DMS79 (cell line): ENCODE measurements around the gene BOLA2.
"Not testable (repeated sequence)": the region's sequence is repeated elsewhere in the genome, so short reads cannot be mapped to it uniquely, and the experiment has no call there.

Experiments
- DNase-seq: peaks from one replicate; lab custom pipeline; 2025; lab: John Stamatoyannopoulos, UW

The BOLA2 gene

DNA sequence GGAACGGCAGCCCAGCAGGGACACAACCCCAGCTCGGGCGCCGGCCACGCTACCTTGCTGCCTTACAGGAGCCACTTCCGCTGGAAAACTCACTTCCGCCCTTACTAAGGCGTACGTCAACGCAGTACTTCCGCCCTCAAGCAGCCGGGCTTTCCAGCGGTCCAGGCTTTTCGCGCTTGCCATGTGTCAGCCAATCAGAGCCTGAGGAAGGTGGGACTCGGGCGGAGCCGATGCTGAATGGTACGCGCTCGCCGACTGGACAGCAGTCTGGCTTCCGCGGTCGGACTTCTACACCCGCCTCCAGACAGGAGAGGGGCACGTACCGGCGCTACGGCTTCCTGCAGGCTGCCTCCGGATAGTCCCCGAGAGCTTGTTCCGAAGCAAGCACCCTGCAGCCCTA, at the start of gene BOLA2, which contains the start of gene SLX1B:
Gene BOLA2 (minus strand): TSS at position 83 of the 400 bp plus-strand sequence. CDS start 98 bp downstream, outside the sequence.
Gene SLX1B (plus strand): TSS at position 265 of the 400 bp plus-strand sequence.
- not testable (repeated sequence) for DNase-seq

DNA sequence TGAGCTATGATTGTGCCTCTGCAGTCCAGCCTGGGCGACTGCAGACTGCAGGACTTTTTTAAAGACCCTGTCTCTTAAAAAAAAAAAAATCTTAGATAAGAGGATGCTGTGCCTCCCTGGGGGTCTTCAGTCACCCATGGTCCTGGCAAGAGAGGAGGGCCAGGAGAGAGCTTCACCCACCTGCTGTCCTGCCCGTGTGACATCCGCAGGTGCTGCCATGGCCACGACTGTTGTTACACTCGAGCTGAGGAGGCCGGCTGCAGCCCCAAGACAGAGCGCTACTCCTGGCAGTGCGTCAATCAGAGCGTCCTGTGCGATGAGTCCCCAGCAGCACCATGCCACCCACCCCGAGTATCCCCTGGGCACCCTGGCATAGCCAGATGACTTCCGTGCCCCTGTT, 28.1 kb upstream of the BOLA2 start:
- DNase-seq: not testable (repeated sequence)

DNA sequence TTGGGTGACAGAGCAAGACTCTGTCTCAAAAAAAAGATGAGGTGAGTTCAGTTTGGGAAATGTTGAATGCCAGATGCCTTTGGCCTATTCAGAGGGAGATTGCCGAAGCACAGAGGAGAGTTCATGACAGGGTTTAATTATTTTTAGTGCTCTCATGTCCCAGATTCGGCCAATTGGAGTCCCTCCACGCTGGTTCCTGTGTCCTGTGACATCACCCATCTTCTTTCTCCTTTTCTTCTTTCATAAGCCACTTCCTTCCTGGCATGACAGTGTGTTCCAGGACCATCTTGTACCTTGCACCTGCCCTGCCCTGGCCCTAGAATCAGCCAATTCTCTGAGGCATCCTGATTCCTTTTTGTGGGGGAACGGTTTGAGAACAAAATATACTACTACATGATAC, 17.9 kb upstream of the BOLA2 start:
- not testable (repeated sequence) for DNase-seq

DNA sequence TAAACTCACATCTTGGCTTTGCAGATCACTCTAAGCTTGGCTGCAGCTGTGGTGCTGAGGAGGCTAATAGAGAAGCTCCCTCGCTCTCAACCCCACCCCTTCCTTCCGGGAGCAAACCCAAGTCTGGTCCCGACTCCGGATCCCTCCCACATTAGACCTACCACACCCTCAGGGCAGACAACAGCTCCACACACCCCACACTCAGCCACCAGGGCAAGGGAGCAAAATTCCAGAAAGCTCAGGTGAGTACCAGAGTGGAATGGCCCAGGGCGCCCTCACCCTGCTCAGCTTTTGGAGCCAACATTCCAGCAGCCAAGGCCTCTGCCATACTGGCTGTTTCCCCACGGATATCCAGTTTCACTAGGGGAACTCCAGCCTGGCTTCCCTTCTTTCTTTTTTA, 15.5 kb upstream of the BOLA2 start:
- DNase-seq: not testable (repeated sequence)

DNA sequence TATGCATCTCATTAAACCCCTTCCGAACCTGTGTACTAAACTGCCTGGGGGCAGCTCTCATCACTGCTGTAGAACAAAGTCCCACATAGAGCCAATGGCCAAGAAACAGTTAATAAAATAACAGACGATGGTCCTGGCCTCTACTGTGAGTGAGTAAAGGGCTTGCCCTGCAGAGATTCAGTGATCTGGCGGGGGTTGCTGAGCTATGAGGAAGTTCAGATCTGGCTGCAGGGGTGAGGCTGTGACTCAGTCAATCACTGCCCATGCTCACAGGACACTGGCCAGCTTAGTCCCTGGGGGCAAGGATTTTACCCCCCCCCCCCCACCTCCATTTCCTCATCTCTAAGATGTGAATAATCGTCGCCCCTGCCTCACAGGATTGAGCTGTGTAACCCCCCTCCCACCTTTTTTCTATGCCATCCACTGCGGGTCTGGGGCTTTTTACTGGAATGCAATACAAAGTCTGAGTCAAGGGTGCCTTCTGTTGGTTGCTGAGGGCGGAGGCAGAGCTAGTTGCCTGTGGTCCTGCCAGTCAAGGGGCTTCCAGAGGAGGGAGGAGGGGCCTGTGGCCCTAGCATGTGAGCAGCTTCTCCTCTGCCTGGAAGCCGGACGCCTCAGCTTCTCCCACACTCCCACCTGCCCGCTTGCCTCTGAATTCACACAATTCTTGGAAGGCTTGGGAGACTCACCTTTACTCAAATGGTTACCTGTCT, 13.7 kb upstream of the BOLA2 start:
- not testable (repeated sequence) for DNase-seq

DNA sequence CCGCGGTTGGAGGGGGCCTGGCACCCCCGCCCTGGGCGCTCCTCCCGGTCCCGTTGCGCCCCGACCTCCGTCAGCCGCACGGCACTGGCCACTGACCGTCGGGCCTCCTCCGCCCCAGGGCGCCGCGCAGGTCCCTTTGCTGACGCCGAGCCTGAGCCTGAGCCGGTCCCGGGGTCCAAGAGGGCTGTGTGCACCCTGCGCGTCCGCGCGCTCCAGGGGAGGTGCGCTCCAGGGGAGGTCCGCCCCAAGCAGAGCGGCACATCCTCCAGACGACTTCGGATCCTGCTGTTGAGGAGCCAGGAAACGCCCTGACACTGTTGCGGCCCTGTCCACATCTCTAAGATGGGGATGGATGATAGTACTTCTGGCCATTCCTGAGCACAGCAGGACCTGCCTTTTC, 12.8 kb upstream of the BOLA2 start:
- not testable (repeated sequence) for DNase-seq

DNA sequence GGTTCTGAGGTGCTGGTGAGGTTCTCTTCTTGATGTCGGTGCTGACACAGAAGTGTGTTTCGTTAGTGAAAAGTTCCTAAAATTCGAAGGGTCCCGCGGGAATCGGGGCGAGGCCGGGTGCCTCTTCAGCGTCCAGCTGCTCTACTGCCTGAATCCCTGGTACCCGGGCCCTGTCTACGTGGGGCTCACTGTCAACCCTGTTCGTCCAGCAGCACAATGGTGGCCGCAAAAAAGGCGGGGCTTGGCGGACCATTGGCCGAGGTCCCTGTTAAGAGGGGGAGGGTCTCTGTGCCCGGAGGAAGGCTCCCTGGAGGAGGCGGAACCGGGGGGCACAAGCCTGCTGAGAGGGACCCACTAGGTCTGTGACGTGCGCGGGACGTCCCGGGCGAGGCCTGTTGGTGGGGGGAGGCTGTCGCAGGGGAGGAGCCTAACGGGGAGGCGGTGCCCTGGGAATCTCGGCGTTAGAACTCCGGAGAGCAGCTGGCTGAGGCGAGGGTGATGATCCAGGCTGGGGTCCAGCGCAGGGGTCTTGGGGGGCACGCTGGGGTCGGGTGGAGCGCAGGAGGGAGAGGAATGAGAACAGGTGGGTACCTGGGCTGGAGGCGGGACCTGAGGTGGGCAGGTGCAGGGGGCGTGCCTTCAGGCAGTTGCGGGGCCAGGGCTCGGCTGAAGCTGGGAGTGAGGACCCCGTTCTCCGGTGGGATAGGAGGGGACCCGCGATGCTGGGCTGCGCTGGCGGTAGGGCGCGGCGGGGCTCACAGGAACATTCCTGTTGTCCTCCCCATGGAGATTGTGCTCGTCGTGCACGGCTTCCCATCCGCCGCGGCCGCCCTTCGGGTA, 12.1 kb upstream of the BOLA2 start:
- not testable (repeated sequence) for DNase-seq

DNA sequence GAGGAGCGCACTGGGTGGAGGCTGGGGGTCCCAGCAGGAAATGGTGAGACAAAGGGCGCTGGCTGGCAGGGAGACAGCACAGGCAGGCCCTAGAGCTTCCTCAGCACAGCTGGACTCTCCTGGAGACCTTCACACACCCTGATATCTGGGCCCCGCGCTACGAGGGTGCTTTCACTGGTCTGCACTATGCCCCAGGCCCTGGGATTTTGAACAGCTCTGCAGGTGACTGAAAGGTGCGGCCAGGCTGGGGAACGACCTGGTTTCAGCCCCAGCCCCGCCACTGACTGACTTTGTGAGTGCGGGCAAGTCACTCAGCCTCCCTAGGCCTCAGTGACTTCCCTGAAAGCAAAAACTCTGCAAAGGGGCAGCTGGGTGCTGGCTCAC, 6.5 kb upstream of the BOLA2 start:
- not testable (repeated sequence) for DNase-seq

DNA sequence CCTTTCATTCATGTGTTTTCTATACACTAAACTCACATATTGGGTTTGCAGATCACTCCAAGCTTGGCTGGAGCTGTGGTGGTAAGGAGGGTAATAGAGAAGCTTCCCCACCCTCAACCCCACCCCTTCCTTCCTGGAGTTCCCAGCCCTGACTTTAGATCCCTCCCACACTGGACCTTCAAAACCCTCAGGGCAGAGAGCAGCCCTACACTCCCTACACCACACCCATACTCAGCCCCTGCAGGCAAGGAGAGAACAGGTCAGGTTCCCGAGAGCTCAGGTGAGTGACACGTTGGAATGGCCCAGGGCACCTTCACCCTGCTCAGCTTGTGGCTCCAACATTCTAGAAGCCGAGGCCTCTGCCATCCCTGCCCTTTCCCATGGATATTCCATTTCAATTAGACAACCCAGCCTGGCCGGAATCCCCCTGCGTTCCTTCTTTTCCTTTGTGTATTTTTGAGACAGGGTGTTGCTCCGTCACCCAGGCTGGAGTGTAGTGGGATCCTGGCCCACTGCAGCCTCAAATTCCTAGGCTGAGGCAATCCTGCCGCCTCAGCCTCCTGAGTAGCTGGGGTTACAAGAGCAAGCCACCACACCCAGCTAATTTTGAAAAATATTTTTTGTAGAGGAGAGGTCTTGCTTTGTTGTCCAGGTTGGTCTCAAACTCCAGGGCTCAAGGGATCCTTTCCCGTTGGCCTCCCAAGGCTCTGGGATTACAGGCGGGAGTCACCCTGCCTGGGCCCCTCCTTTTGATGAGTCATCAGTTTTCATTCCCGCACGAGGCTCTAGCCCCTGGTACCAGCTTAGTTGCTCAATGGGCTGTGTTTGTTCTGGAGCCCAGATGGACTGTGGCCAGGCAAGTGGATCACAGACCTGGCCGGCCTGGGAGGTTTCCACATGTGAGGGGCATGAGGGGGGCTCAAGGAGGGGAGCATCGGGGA, 5.8 kb upstream of the BOLA2 start, which contains the start of gene SULT1A4:
Gene SULT1A4 (plus strand): TSS at position 208 of the 941 bp plus-strand sequence. CDS start 1,473 bp downstream, outside the sequence.
- DNase-seq: not testable (repeated sequence)

DNA sequence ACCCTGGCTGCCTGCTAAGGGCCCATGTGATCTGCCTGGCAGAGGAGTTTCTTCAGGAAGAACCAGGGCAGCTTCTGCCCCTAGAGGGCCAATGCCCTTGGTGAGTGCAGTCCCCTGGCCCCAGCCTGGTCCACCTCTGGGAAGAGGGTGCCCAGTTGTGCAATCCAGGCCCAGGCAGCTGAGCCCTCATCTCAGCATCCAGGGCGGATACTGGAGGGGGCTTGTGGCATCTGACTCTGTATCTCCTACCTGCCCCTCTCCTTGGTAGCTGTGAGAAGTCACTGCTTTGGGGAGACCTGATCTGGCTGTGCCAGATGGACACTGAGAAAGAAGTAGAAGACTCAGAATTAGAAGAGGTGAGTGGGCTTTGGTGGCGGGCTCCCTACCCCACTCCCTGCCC, 3.5 kb upstream of the BOLA2 start:
- not testable (repeated sequence) for DNase-seq

DNA sequence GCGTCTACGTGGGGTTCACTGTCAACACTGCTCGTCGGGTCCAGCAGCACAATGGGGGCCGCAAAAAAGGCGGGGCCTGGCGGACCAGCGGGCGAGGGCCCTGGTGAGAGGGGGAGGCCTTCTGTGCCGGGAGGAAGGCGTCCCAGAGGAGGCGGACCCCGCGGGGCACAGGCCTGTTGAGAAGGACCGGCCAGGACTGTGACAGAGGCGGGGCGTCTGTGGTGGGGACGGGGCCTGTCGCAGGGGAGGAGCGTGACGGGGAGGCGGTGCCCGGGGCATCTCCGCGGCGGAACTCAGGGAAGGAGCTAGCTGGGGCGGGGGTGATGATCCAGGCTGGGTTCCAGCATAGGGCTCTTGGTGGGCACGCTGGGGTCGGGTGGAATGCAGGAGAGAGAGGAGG, 677 bp upstream of the BOLA2 start:
- DNase-seq: not testable (repeated sequence)

DNA sequence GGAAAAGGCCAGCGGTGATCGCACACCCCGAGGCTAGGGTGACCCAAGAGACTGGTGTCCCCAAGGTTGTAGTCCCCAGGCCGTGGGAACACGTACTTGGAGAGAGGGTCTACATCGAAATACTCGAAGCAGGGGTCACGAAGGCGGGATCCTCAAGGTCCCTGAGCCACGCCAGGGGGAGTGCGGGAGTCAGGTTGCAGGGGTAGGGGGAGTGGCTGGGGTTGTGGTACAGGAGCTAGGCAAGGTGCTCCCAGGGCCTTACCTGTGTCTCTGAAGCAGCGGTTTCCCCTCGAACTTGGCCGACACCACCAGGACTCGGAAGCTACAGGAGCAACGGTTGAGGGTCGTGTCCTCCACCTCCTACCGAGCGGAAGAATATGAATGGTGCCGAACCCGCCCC, 397 bp downstream of the BOLA2 start:
- not testable (repeated sequence) for DNase-seq

DNA sequence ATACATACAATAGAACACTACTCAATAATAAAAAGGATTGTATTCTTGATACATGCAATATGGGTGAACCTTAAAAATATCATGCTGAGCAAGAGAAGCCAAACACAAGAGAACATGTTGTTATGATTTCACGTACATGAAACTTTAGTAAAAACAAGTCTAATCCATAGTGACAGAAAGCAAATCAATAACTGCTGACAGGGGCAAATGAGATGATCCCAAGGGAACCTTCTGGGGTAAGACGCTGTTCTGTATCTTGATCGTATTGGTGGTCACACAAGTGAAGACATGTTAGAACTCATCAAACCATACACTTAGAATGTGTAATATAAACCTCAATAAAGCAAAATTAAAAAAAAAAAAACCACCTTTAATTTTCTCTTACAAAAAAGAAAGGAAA, 28.8 kb downstream of the BOLA2 start:
- DNase-seq: not testable (repeated sequence)

DNA sequence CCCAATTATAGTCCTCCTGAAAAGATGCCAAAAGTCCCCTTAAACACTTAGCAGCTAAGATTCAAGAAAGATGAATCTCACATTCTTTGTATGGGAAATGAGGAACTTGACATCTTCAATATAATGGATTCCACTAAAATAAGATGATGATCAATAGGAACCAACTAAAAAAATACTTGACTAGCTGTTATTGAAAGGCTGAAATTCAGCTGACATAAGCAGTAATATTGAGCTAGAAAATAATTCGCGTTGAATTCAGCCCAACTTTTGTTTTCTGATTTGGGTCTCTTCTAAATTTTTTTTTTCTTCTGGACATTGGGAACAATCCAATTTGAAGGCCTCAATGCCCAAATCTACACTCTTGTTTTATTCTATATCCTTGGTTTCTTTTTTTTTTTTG, 30.6 kb downstream of the BOLA2 start:
- DNase-seq: not testable (repeated sequence)

DNA sequence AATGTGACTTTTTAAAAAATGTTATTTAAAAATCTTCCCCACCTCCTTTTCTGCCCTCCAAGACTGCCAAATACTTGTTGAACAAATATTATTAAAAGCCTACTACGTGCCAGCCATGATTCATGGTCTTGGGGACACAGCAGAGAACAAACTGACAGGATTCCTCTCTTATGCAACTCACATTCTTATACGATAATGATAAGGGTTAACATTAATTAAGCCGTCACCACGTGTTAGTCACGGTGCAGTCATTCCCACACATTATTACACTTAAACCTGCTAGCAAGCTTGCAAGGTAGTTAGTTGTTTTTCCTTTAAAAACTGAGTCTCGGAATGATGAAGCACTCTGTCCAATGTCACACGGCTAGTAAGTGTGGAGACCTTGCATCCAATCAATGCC, 48.9 kb downstream of the BOLA2 start:
- DNase-seq: not testable (repeated sequence)
